HepG2 (cell line): ENCODE data around the gene TMEM80. TPM values are rescaled to one million over a fixed set of nuclear protein-coding genes. Genes with fewer than 3 reads are reported as not detected.

Experiments used
- ATAC-seq: fragments of 200-7000 bp; cut with Tn5 transposase; 3 replicates; pipeline ENCODE4 v1.9.1; 2020; ENCODE audit warnings: mild to moderate bottlenecking, moderate library complexity
- BruUV-seq: library from RNA; stranded (reverse); fragments of 400-500 nt; replicated peaks from 2 replicates; lab custom pipeline; 2021; lab: Mats Ljungman, UMichigan
- CTCF ChIA-PET: fragments of 300-600 bp; formaldehyde crosslinking; extraction: SDS; loops from one replicate; lab custom pipeline; 2021; ENCODE audit warnings: low total read pairs, inconsistent platforms, low intra/inter-chr PET ratio; lab: Yijun Ruan, JAX
- POLR2A ChIA-PET: fragments of 350-600 bp; sonication (Branson Sonifier 250); formaldehyde crosslinking; loops from one replicate; lab custom pipeline; 2020; ENCODE audit warnings: antibody characterized with exemption, inconsistent platforms; lab: Yijun Ruan, JAX
- DNase-seq: peaks from one replicate; pipeline ENCODE4 v3.0.0-alpha.2; 2015; ENCODE audit warnings: low spot score
- FAIRE-seq: peaks from 3 replicates; lab custom pipeline; 2011; peaks lifted over from hg19 to GRCh38; lab: Jason Lieb, UNC
- H2AFZ ChIP-seq: one replicate; pipeline ENCODE4 v1.6.1; 2011; ENCODE audit warnings: low read length, inconsistent platforms
- H3K27ac ChIP-seq: fragments of 300-600 bp; 3 replicates; pipeline ENCODE4 v1.8.0; 2011; ENCODE audit warnings: mixed run types, mild to moderate bottlenecking, mixed read lengths, low read length, inconsistent platforms; ENCODE audit not compliant: insufficient read depth; ENCODE audit errors: extremely low read length
- H3K27me3 ChIP-seq, 2 experiments: fragments of 200-600 bp in 1 of 2; 2 replicates in 1 of 2; 3 replicates in 1 of 2; pipeline versions ENCODE4 v1.6.0 to v1.8.0; 2011; ENCODE audit warnings: low read length in 2 of 2, mild to moderate bottlenecking in 2 of 2, moderate library complexity in 2 of 2, inconsistent platforms in 1 of 2; ENCODE audit not compliant: insufficient read depth in 2 of 2, control insufficient read depth in 1 of 2
- H3K36me3 ChIP-seq, 2 experiments: fragments of 200-600 bp in 1 of 2; replicated peaks in 1 of 2; 2 replicates in 1 of 2; 3 replicates in 1 of 2; pipeline versions ENCODE4 v1.5.1 to v1.8.0; 2011; ENCODE audit warnings: low read length in 2 of 2, inconsistent platforms in 1 of 2; ENCODE audit not compliant: insufficient read depth in 2 of 2, control insufficient read depth in 1 of 2
- H3K4me1 ChIP-seq: 2 replicates; pipeline ENCODE4 v1.5.1; 2012; ENCODE audit warnings: low read length, inconsistent platforms; ENCODE audit not compliant: insufficient read depth
- H3K4me2 ChIP-seq: 2 replicates; pipeline ENCODE4 v1.6.0; 2011; ENCODE audit warnings: low read depth, low read length, inconsistent platforms
- H3K4me3 ChIP-seq, 3 experiments: fragments of 200-600 bp in 1 of 3; sonication (generic), shearing (Covaris generic) in 1 of 3; replicated peaks in 1 of 3; 2 replicates each; pipeline ENCODE4 v1.5.1; 2011 to 2016; ENCODE audit warnings: low read length in 3 of 3, inconsistent platforms in 2 of 3, low read depth in 2 of 3, mild to moderate bottlenecking in 2 of 3, control low read depth in 1 of 3, mixed read lengths in 1 of 3; ENCODE audit not compliant: insufficient read depth in 1 of 3
- H3K79me2 ChIP-seq: one replicate; pipeline ENCODE4 v1.6.1; 2011; ENCODE audit warnings: low read length, inconsistent platforms; ENCODE audit not compliant: insufficient read depth
- H3K9ac ChIP-seq: 2 replicates; pipeline ENCODE4 v1.6.0; 2011; ENCODE audit warnings: mild to moderate bottlenecking, low read depth, low read length, inconsistent platforms; ENCODE audit not compliant: insufficient read depth
- H3K9me3 ChIP-seq: 2 replicates; pipeline ENCODE4 v1.5.1; 2012; ENCODE audit warnings: mild to moderate bottlenecking, low read length
- H4K20me1 ChIP-seq: 2 replicates; pipeline ENCODE4 v1.6.0; 2011; ENCODE audit warnings: inconsistent platforms, mild to moderate bottlenecking, low read length, moderate library complexity; ENCODE audit not compliant: insufficient read depth
- BORCS8-MEF2B ChIP-seq: sonication (generic); formaldehyde crosslinking; IDR thresholded peaks from 2 replicates; pipeline ENCODE4 v1.8.0; 2022; ENCODE audit warnings: mild to moderate bottlenecking, missing genetic modification reagents
- HHEX ChIP-seq: IDR thresholded peaks from 2 replicates; pipeline ENCODE4 v1.6.1; 2016; ENCODE audit warnings: control low read depth
- HNRNPLL ChIP-seq: fragments of 200-400 bp; formaldehyde crosslinking; IDR thresholded peaks from 2 replicates; pipeline ENCODE4 v1.6.1; 2017; ENCODE audit warnings: mild to moderate bottlenecking, low read depth, low read length; ENCODE audit not compliant: poor library complexity, severe bottlenecking
- MTA1 ChIP-seq: sonication (generic); formaldehyde crosslinking; IDR thresholded peaks from 2 replicates; pipeline ENCODE4 v1.4.0; 2020; ENCODE audit warnings: missing genetic modification reagents, mild to moderate bottlenecking, borderline replicate concordance
- PBX2 ChIP-seq: IDR thresholded peaks from 2 replicates; pipeline ENCODE4 v1.6.1; 2016; ENCODE audit warnings: control low read depth
- PCBP1 ChIP-seq: fragments of 200-400 bp; formaldehyde crosslinking; IDR thresholded peaks from 2 replicates; pipeline ENCODE4 v1.6.1; 2017; ENCODE audit warnings: mild to moderate bottlenecking, low read depth, low read length, borderline replicate concordance
- PREB ChIP-seq: sonication (generic); formaldehyde crosslinking; IDR thresholded peaks from 2 replicates; pipeline ENCODE4 v1.4.0; 2020; ENCODE audit warnings: missing genetic modification reagents
- REPIN1 ChIP-seq: sonication (generic); formaldehyde crosslinking; IDR thresholded peaks from 2 replicates; pipeline ENCODE4 v1.8.0; 2022; ENCODE audit warnings: missing genetic modification reagents, low read depth, mild to moderate bottlenecking, borderline replicate concordance
- TRIM24 ChIP-seq: sonication (generic); formaldehyde crosslinking; IDR thresholded peaks from 2 replicates; pipeline ENCODE4 v1.8.0; 2022; ENCODE audit warnings: mild to moderate bottlenecking, missing genetic modification reagents
- ZFP36L1 ChIP-seq: sonication (generic); formaldehyde crosslinking; IDR thresholded peaks from 2 replicates; pipeline ENCODE4 v1.8.0; 2022; ENCODE audit warnings: mild to moderate bottlenecking, missing genetic modification reagents, moderate library complexity
- ZFP82 ChIP-seq: sonication (generic); formaldehyde crosslinking; IDR thresholded peaks from 2 replicates; pipeline ENCODE4 v1.5.1; 2020; ENCODE audit warnings: mild to moderate bottlenecking, missing genetic modification reagents, borderline replicate concordance
- ZNF263 ChIP-seq: sonication (generic); formaldehyde crosslinking; IDR thresholded peaks from 2 replicates; pipeline ENCODE4 v1.4.0; 2020; ENCODE audit warnings: missing genetic modification reagents
- ZNF367 ChIP-seq: sonication (generic); formaldehyde crosslinking; IDR thresholded peaks from 2 replicates; pipeline ENCODE4 v1.4.0; 2020; ENCODE audit warnings: missing genetic modification reagents, borderline replicate concordance
- ZNF484 ChIP-seq: sonication (generic); formaldehyde crosslinking; IDR thresholded peaks from 2 replicates; pipeline ENCODE4 v1.5.1; 2020; ENCODE audit warnings: mild to moderate bottlenecking, low read depth, missing genetic modification reagents, borderline replicate concordance
- ZNF546 ChIP-seq: sonication (generic); formaldehyde crosslinking; conservative IDR thresholded peaks from 2 replicates; pipeline ENCODE4 v1.8.1; 2023; ENCODE audit warnings: mild to moderate bottlenecking, missing genetic modification reagents
- ZNF605 ChIP-seq: sonication (generic); formaldehyde crosslinking; IDR thresholded peaks from 2 replicates; pipeline ENCODE4 v1.8.0; 2022; ENCODE audit warnings: mild to moderate bottlenecking, missing genetic modification reagents
- ZNF670 ChIP-seq: sonication (generic); formaldehyde crosslinking; IDR thresholded peaks from 2 replicates; pipeline ENCODE4 v1.8.0; 2022; ENCODE audit warnings: mild to moderate bottlenecking, missing genetic modification reagents, borderline replicate concordance
- ZSCAN29 ChIP-seq: sonication (generic); formaldehyde crosslinking; conservative IDR thresholded peaks from 2 replicates; pipeline ENCODE4 v1.4.0; 2020; ENCODE audit warnings: mild to moderate bottlenecking, missing genetic modification reagents
- WGBS: methylation state at CpG from one replicate; pipeline ENCODE4 v1.1.6; 2017; ENCODE audit warnings: low lambda C conversion rate; 5-methylcytosine and 5-hydroxymethylcytosine counted together
- in situ Hi-C: cut with HindIII; loops from 2 replicates; pipeline ENCODE4 v1.10.0; 2017; ENCODE audit warnings: low pct_unique_long_range_greater_than_20kb; ENCODE audit not compliant: extremely low pct_ligation_motif_present
- intact Hi-C: fragments of 100-400 bp; cut with micrococcal nuclease; formaldehyde crosslinking; loops from one replicate; pipeline ENCODE4 v1.10.0; 2022; ENCODE audit not compliant: unreplicated experiment
- polyA plus RNA-seq, 8 experiments: library from polyadenylated mRNA; depleted of rRNA in 3 of 8; stranded (reverse) in 7 of 8; unstranded in 1 of 8; fragments of >200 nt; fragmentation: Illumina TruSeq in 4 of 8; extraction: Trizol in 4 of 8; gene quantifications; 2 replicates each; pipeline versions ENCODE4 v1.2.1 to v1.2.3, GENCODE V29; 2011 to 2016; ENCODE audit warnings: low read depth in 4 of 8, missing spikeins in 1 of 8, mixed read lengths in 1 of 8; ENCODE audit not compliant: insufficient read depth in 1 of 8
- total RNA-seq, 5 experiments: library from RNA; depleted of rRNA; stranded (reverse); fragments of >200 nt; fragmentation: Illumina TruSeq; extraction: Trizol; gene quantifications; 2 replicates each; pipeline ENCODE4 v1.2.3, GENCODE V29; 2016; ENCODE audit warnings: low read depth in 1 of 5

The TMEM80 gene
- total and polyA plus RNA-seq, 2 of the 13 experiments (the other 11 are each of a cell fraction or from before 2014, with no cell fraction given): 5.6 to 17.1 TPM

GRCh38 chr11:742571-743201 is 47.1 kb downstream of the TMEM80 start:
- ChIA-PET CTCF (no interaction called here), POLR2A (no interaction called here)
- H4K20me1 ChIP-seq: no peaks in the 10 kb centered on the region
- H3K36me3 ChIP-seq: no peaks in the 10 kb centered on the region
- no peak overlapping the region for H3K4me3 ChIP-seq
- no peak for DNase-seq
- 99% methylated on average over 3 of the region's 4 CpGs for WGBS
- H3K9ac ChIP-seq: no peak overlapping the region
- H3K27me3 ChIP-seq: peaks cover 0 to 7% of the 10 kb centered on the region in 2 experiments; a peak in 4 of 5 replicates
- H2AFZ ChIP-seq: no peak overlapping the region
- no peak for FAIRE-seq
- H3K79me2 ChIP-seq: peaks cover 4% of the 10 kb centered on the region
- in situ Hi-C loops: no loop called here
- H3K4me2 ChIP-seq: no peak overlapping the region
- no peaks in the 10 kb centered on the region for H3K9me3 ChIP-seq
- intact Hi-C loops: no loop called here
- H3K4me1 ChIP-seq: peaks cover 18% of the 10 kb centered on the region
- peak; percentile 99 for TF ChIP-seq ZNF263 (CRISPR knock-in tag)
- no peak for TF ChIP-seq HNRNPLL
- TF ChIP-seq BORCS8-MEF2B (CRISPR knock-in tag): no peak
- no peak for TF ChIP-seq ZNF484 (CRISPR knock-in tag)
- TF ChIP-seq ZSCAN29 (CRISPR knock-in tag): no peak
- TF ChIP-seq, all 625 proteins: peak for 1
- BruUV-seq: no TSS peak
- no peak for ATAC-seq
- no peak overlapping the region for H3K27ac ChIP-seq

GRCh38 chr11:745428-745827 is 49.8 kb downstream of the TMEM80 start:
- TSS peak; percentile 74 for BruUV-seq
- Histone ChIP-seq H3K36me3 (no peaks in the 10 kb centered on the region), H3K4me2 (no peak overlapping the region), H3K27me3 (no peaks in the 10 kb centered on the region), H2AFZ (no peak overlapping the region), H3K9me3 (no peaks in the 10 kb centered on the region), H3K4me3 (no peak overlapping the region), H4K20me1 (peaks cover 5% of the 10 kb centered on the region; the same call in 1 of the 2 replicates), H3K27ac (no peak overlapping the region), H3K79me2 (peaks cover 31% of the 10 kb centered on the region), H3K9ac (no peak overlapping the region), H3K4me1 (peaks cover 29% of the 10 kb centered on the region)
- ChIA-PET POLR2A (interaction anchor here (1.1 kb wide), 1 partner anchor 31 kb away, joined by 3 read pairs; no protein-coding TSS in a partner anchor), CTCF (no interaction called here)
- ATAC-seq (no peak), DNase-seq (no peak), FAIRE-seq (no peak)
- intact Hi-C loops: no loop called here
- 39% methylated on average over 1 of the region's 1 CpG for WGBS
- in situ Hi-C loops: no loop called here
- TF ChIP-seq ZFP82 (CRISPR knock-in tag): no peak
- TF ChIP-seq ZNF670: no peak
- TF ChIP-seq ZNF367 (CRISPR knock-in tag): no peak
- TF ChIP-seq REPIN1 (CRISPR knock-in tag): no peak
- no peak for TF ChIP-seq ZNF605 (CRISPR knock-in tag)
- no peak for TF ChIP-seq MTA1 (CRISPR knock-in tag)
- no peak for TF ChIP-seq ZFP36L1
- no peak for TF ChIP-seq PREB (CRISPR knock-in tag)
- no peak for TF ChIP-seq PBX2
- no peak for TF ChIP-seq PCBP1
- no peak for TF ChIP-seq HHEX (CRISPR knock-in tag)
- no peak for TF ChIP-seq ZNF546 (CRISPR knock-in tag)
- TF ChIP-seq TRIM24 (CRISPR knock-in tag): no peak
